Endothelial cell of umbilical vein (primary cell): ENCODE results near the gene CABP2. TPM values are rescaled to one million over a fixed set of nuclear protein-coding genes. Genes with fewer than 3 reads are reported as not detected.

Source experiments
- BruUV-seq: library from RNA; stranded (reverse); fragments of 400-500 nt; replicated peaks from 2 replicates; lab custom pipeline; 2021; lab: Mats Ljungman, UMichigan
- CTCF ChIA-PET: fragments of 300-600, 350-600 bp; sonication (Branson Sonifier 250); formaldehyde crosslinking; loops from one replicate; lab custom pipeline; 2021; ENCODE audit warnings: antibody characterized with exemption, inconsistent platforms; lab: Charles Lee
- POLR2A ChIA-PET: fragments of 300-600, 350-600 bp; sonication (Branson Sonifier 250); formaldehyde crosslinking; loops from one replicate; lab custom pipeline; 2021; ENCODE audit warnings: antibody characterized with exemption, inconsistent platforms; lab: Charles Lee
- DNase-seq: peaks from one replicate; pipeline ENCODE4 v3.0.0-alpha.2; 2011; ENCODE audit warnings: low read depth, low spot score
- FAIRE-seq: peaks from 2 replicates; lab custom pipeline; 2011; peaks lifted over from hg19 to GRCh38; lab: Jason Lieb, UNC
- H2AFZ ChIP-seq: 2 replicates; pipeline ENCODE4 v1.6.0; 2012; ENCODE audit warnings: low read depth, low read length, control low read depth, inconsistent platforms
- H3K27ac ChIP-seq: 2 replicates; pipeline ENCODE4 v1.5.1; 2011; ENCODE audit warnings: low read depth, mild to moderate bottlenecking, control low read depth, low read length, moderate library complexity; ENCODE audit not compliant: insufficient read depth
- H3K27me3 ChIP-seq, 2 experiments: 2 replicates each; pipeline versions ENCODE4 v1.6.0 to v1.6.1; 2011; ENCODE audit warnings: low read length in 2 of 2, mixed read lengths in 1 of 2; ENCODE audit not compliant: control insufficient read depth in 2 of 2, insufficient read depth in 2 of 2
- H3K36me3 ChIP-seq, 2 experiments: 2 replicates in 1 of 2; 3 replicates in 1 of 2; pipeline ENCODE4 v1.5.1; 2011; ENCODE audit warnings: low read length in 2 of 2, mild to moderate bottlenecking in 1 of 2, moderate library complexity in 1 of 2; ENCODE audit not compliant: control insufficient read depth in 2 of 2, insufficient read depth in 2 of 2; ENCODE audit errors: extremely low read depth in 1 of 2
- H3K4me1 ChIP-seq: 3 replicates; pipeline ENCODE4 v1.5.1; 2011; ENCODE audit warnings: mild to moderate bottlenecking, low read length; ENCODE audit not compliant: control insufficient read depth, insufficient read depth; ENCODE audit errors: extremely low read depth
- H3K4me2 ChIP-seq: 2 replicates; pipeline ENCODE4 v1.6.1; 2011; ENCODE audit warnings: low read length, control low read depth, mixed read lengths; ENCODE audit not compliant: insufficient read depth
- H3K4me3 ChIP-seq, 3 experiments: fragments of 200-600 bp in 1 of 3; sonication (generic), shearing (Covaris generic) in 1 of 3; replicated peaks in 1 of 3; 2 replicates each; pipeline ENCODE4 v1.5.1; 2011 to 2016; ENCODE audit warnings: control low read depth in 3 of 3, low read length in 3 of 3, mild to moderate bottlenecking in 2 of 3, inconsistent platforms in 1 of 3, low read depth in 1 of 3, moderate library complexity in 1 of 3; ENCODE audit not compliant: insufficient read depth in 1 of 3
- H3K79me2 ChIP-seq: 2 replicates; pipeline ENCODE4 v1.6.0; 2012; ENCODE audit warnings: low read length, inconsistent platforms; ENCODE audit not compliant: control insufficient read depth, insufficient read depth
- H3K9ac ChIP-seq: replicated peaks from 2 replicates; pipeline ENCODE3; 2011; ENCODE audit warnings: low read length, control low read depth; ENCODE audit not compliant: insufficient read depth; ENCODE audit errors: extremely low read depth
- H3K9me1 ChIP-seq: replicated peaks from 3 replicates; pipeline ENCODE4 v1.6.0; 2011; ENCODE audit warnings: mild to moderate bottlenecking, low read length; ENCODE audit not compliant: control insufficient read depth, insufficient read depth; ENCODE audit errors: extremely low read depth
- H3K9me3 ChIP-seq: replicated peaks from 2 replicates; pipeline ENCODE4 v1.5.1; 2012; ENCODE audit warnings: low read length, inconsistent platforms; ENCODE audit not compliant: control insufficient read depth, insufficient read depth
- H4K20me1 ChIP-seq: replicated peaks from 2 replicates; pipeline ENCODE3; 2011; ENCODE audit warnings: mild to moderate bottlenecking, low read length; ENCODE audit not compliant: control insufficient read depth, insufficient read depth; ENCODE audit errors: extremely low read depth
- CTCF ChIP-seq, 2 donors: IDR thresholded peaks; 1 replicate in 1 of 2; 2 replicates in 1 of 2; pipeline ENCODE4 v1.5.1; 2011; ENCODE audit warnings: low read length in 2 of 2, mild to moderate bottlenecking in 2 of 2, moderate library complexity in 2 of 2, control low read depth in 1 of 2, inconsistent platforms in 1 of 2, low read depth in 1 of 2; ENCODE audit not compliant: insufficient read depth in 1 of 2; ENCODE audit errors: extremely low read depth in 1 of 2
- FOS ChIP-seq: IDR thresholded peaks from 2 replicates; pipeline ENCODE4 v1.6.1; 2011; ENCODE audit warnings: mild to moderate bottlenecking, low read length, moderate library complexity, borderline replicate concordance; ENCODE audit not compliant: insufficient read depth
- JUN ChIP-seq: IDR thresholded peaks from 2 replicates; pipeline ENCODE4 v1.6.1; 2011; ENCODE audit warnings: borderline replicate concordance, low read depth; ENCODE audit not compliant: insufficient read length, insufficient read depth
- MYC ChIP-seq: IDR thresholded peaks from one replicate; pipeline ENCODE4 v1.6.1; 2011; ENCODE audit warnings: mild to moderate bottlenecking, low read depth, low read length
- POLR2A ChIP-seq: IDR thresholded peaks from 2 replicates; pipeline ENCODE4 v1.6.1; 2012; ENCODE audit warnings: low read depth, mild to moderate bottlenecking, control low read depth, low read length
- POLR2AphosphoS5 ChIP-seq: IDR thresholded peaks from 2 replicates; pipeline ENCODE4 v1.6.1; 2012; ENCODE audit warnings: low read depth, mild to moderate bottlenecking, control low read depth, low read length, moderate library complexity; ENCODE audit not compliant: insufficient read depth
- dilution Hi-C: fragments of 300-500 bp; cut with MboI; formaldehyde crosslinking; loops from one replicate; pipeline ENCODE4 v1.15.0; 2019; ENCODE audit warnings: low sequenced_read_pairs; ENCODE audit not compliant: extremely low pct_ligation_motif_present
- intact Hi-C: fragments of 100-400 bp; cut with micrococcal nuclease; formaldehyde crosslinking; loops from one replicate; pipeline ENCODE4 v1.10.0; 2022
- polyA plus RNA-seq, 4 experiments: library from polyadenylated mRNA; depleted of rRNA in 3 of 4; stranded (reverse) in 3 of 4; unstranded in 1 of 4; fragments of >200 nt; gene quantifications; 2 replicates each; pipeline versions ENCODE4 v1.2.1 to v1.2.3, GENCODE V29; 2011 to 2012; ENCODE audit warnings: missing spikeins in 1 of 4
- total RNA-seq: library from RNA; stranded (reverse); gene quantifications from 2 replicates; pipeline ENCODE4 v1.2.3, GENCODE V29; 2021
- TF ChIP-seq, protein P1 (sequence below): IDR thresholded peaks from 2 replicates; pipeline ENCODE4 v1.6.1; 2011; ENCODE audit not compliant: insufficient read depth, insufficient read length

The CABP2 gene
- total and polyA plus RNA-seq, 2 donors (not counting 3 experiments of a cell fraction or from before 2014, with no cell fraction given): not detected

DNA sequence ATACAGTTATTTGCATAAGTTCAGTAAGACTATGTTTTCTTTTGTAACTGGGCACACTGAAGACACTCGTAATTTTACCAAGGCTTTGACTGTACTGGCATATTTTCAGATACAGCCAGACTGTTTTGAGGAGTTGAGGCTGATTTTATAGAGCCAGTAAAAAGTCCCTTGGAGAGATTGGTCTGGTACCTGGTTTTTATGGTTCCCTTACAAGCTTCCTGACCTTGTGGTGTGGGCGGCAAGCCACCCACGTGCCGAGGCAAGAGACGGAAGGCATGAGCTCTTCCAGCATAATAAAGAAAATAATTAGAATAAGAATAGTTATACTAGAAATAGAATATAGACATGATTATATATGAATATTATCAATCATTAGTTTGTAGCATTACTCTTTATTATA is 49.1 kb upstream of the CABP2 start:
- BruUV-seq: no TSS peak

More for the DNA sequence above, 49.1 kb upstream of the CABP2 start:
- ChIA-PET CTCF (interaction anchor here (0.6 to 3.5 kb wide), 15 partner anchors 8 to 220 kb away, joined by 3 to 17 read pairs (median 4); partner anchors contain the start of genes GSTP1 and NUDT8), POLR2A (no interaction called here)
- FAIRE-seq (no peak), DNase-seq (no peak)
- H3K4me1 ChIP-seq: peaks cover 24% of the 10 kb centered on the region
- H4K20me1 ChIP-seq: no peaks in the 10 kb centered on the region
- no peak overlapping the region for H3K27ac ChIP-seq
- dilution Hi-C loops: no loop called here
- H3K4me3 ChIP-seq: no peak overlapping the region
- TF ChIP-seq POLR2A: no peak
- no peak for TF ChIP-seq CTCF (IDR thresholded peaks at IDR 0.05; ENCODE audit: extremely low read depth in 1 of 2, insufficient read depth in 1 of 2, low read depth in 1 of 2, low read length in 2 of 2)
- TF ChIP-seq FOS: no peak
- TF ChIP-seq JUN: no peak
- no peak for TF ChIP-seq POLR2AphosphoS5
- no peak for TF ChIP-seq MYC
- TF ChIP-seq, protein P1, sequence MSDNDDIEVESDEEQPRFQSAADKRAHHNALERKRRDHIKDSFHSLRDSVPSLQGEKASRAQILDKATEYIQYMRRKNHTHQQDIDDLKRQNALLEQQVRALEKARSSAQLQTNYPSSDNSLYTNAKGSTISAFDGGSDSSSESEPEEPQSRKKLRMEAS: no peak
- no peaks in the 10 kb centered on the region for H3K9me1 ChIP-seq
- intact Hi-C loops: loop anchor here (1.0 to 2.0 kb wide), 2 partner anchors 11 to 34 kb away; partner anchors contain the start of genes GSTP1 and NDUFV1
- no peak overlapping the region for H2AFZ ChIP-seq
- H3K9me3 ChIP-seq: no peaks in the 10 kb centered on the region
- H3K9ac ChIP-seq: no peak overlapping the region
- H3K36me3 ChIP-seq: no peaks in the 10 kb centered on the region
- H3K4me2 ChIP-seq: no peak overlapping the region
- H3K79me2 ChIP-seq: no peaks in the 10 kb centered on the region
- no peaks in the 10 kb centered on the region for H3K27me3 ChIP-seq
